Spinal cord (tissue), 10 donors: ENCODE results near the gene SEL1L2. TPM values are rescaled to one million over a fixed set of nuclear protein-coding genes. Genes with fewer than 3 reads are reported as not detected.

Experiments used
- DNase-seq, 6 donors: peaks; one replicate each; pipeline versions ENCODE4 v3.0.0 to v3.0.0-alpha.2; 2013 to 2015; ENCODE audit warnings: low spot score in 6 of 6, low read depth in 4 of 6
- H3K27ac ChIP-seq: one replicate; pipeline ENCODE4 v1.5.1; 2013; ENCODE audit warnings: low read depth, low read length, control low read depth
- H3K27me3 ChIP-seq: one replicate; pipeline ENCODE4 v1.6.1; 2013; ENCODE audit warnings: low read length; ENCODE audit not compliant: control insufficient read depth, insufficient read depth
- H3K36me3 ChIP-seq: one replicate; pipeline ENCODE4 v1.6.1; 2013; ENCODE audit warnings: low read length; ENCODE audit not compliant: control insufficient read depth, insufficient read depth
- H3K4me1 ChIP-seq: one replicate; pipeline ENCODE4 v1.6.1; 2013; ENCODE audit warnings: low read length; ENCODE audit not compliant: control insufficient read depth, insufficient read depth
- H3K4me3 ChIP-seq: one replicate; pipeline ENCODE4 v1.5.1; 2013; ENCODE audit warnings: low read depth, low read length, control low read depth
- H3K9me3 ChIP-seq: one replicate; pipeline ENCODE4 v1.6.1; 2013; ENCODE audit warnings: low read length; ENCODE audit not compliant: control insufficient read depth, insufficient read depth
- WGBS: methylation state at CpG from one replicate; pipeline ENCODE4 v1.1.5; 2013; ENCODE audit warnings: missing lambda C conversion rate; ENCODE audit not compliant: insufficient coverage; 5-methylcytosine and 5-hydroxymethylcytosine counted together
- polyA plus RNA-seq, 2 donors: library from polyadenylated mRNA; unstranded; fragments of 120-200 nt; gene quantifications; one replicate each; pipeline ENCODE4 v1.2.1, GENCODE V29; 2013; ENCODE audit not compliant: insufficient read length in 2 of 2
- total RNA-seq, 2 donors: library from RNA; depleted of rRNA in 1 of 2; stranded (reverse); fragments of 120-200 nt in 1 of 2; fragments of >200 nt in 1 of 2; gene quantifications; one replicate each; pipeline versions ENCODE4 v1.2.3 to v1.2.4, GENCODE V29; 2013 to 2014
- donor health status: healthy.

The SEL1L2 gene
- total and polyA plus RNA-seq, 4 donors: 0.21 to 0.22 TPM; not detected in 2

DNA sequence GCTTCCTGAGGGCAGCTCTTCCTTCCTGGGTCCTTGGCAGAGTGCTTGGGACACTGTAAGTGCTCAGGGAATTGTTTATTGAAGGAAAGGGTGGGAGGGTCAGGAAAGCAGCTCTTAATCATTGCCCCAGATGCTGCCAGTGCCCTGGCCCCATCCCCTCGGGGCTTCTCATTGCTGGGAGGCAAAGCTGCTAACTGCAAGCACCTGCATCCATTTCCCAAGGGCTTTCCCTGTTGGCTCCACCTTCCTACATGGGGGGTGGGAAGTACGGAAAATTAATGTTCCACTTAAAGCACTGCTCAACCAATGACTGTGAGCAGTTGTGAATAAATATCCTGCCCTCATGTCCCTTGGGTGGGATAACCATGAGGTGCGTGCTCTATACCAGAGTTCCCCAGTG lies 149.2 kb downstream of the SEL1L2 start:
- Histone ChIP-seq H3K4me3 (no peak overlapping the region), H3K36me3 (no peaks in the 10 kb centered on the region), H3K9me3 (no peaks in the 10 kb centered on the region), H3K27ac (no peak overlapping the region), H3K27me3 (no peaks in the 10 kb centered on the region), H3K4me1 (no peaks in the 10 kb centered on the region)
- 93% methylated on average over 1 of the region's 3 CpGs for whole genome bisulfite sequencing
- no peak for DNase-seq

DNA sequence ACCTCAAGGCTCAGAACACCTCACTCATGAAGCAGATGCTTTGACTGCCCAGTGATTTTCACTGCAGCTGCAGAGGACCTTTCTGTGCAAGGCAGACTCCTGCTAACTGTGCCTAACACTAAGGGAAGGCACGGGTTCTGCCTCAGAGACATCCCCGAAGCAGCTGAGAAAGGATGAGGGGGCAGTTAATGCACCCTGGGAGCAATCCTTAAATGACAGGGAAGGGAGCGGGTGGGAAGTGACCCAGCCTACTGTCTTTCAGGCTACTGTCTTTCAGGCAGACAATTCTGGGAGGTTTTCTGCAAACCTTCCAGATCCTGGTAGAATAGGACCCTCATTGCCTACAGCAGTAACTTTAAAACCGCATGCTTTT lies 150.3 kb downstream of the SEL1L2 start:
- Histone ChIP-seq H3K27ac (no peak overlapping the region), H3K4me1 (no peaks in the 10 kb centered on the region), H3K4me3 (no peak overlapping the region), H3K27me3 (no peaks in the 10 kb centered on the region), H3K9me3 (no peaks in the 10 kb centered on the region), H3K36me3 (no peaks in the 10 kb centered on the region)
- WGBS: 66% methylated on average over 4 of the region's 4 CpGs
- DNase-seq: no peak

DNA sequence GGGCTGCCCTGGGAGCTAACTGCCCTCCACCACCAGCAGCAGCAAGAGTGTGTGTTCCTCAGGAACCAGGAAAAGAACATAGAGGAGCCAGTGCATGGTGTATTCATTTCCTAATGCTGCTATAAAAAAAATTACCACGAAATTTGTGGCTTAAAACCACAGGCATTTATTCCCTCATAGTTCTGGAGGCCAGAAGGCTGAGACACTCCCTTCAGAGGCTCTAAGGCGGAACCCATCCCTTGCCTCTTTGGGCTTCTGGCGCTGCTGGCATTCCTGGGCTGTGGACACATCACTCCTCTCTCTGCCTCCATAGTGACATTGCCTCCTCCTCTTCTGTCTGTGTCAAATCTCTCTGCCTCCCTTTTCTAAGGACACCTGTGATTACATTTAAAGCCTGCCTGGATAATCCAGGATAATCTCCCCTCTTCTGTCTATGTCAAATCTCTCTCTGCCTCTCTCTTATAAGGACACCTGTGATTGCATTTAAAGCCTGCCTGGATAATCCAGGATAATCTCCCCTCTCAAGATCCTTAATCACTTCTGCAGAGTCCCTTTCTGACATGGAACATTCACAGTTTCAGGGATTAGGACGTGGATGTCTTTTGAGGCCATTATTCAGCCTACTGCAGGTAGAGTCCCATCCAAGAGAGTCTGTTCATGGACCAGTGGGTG lies 150.9 kb downstream of the SEL1L2 start:
- Histone ChIP-seq H3K9me3 (no peaks in the 10 kb centered on the region), H3K4me1 (no peaks in the 10 kb centered on the region), H3K4me3 (no peak overlapping the region), H3K36me3 (no peaks in the 10 kb centered on the region), H3K27me3 (no peaks in the 10 kb centered on the region), H3K27ac (no peak overlapping the region)
- WGBS: 83% methylated on average over 4 of the region's 4 CpGs
- peak in 1 of 6 donors; percentile 9 for DNase-seq

DNA sequence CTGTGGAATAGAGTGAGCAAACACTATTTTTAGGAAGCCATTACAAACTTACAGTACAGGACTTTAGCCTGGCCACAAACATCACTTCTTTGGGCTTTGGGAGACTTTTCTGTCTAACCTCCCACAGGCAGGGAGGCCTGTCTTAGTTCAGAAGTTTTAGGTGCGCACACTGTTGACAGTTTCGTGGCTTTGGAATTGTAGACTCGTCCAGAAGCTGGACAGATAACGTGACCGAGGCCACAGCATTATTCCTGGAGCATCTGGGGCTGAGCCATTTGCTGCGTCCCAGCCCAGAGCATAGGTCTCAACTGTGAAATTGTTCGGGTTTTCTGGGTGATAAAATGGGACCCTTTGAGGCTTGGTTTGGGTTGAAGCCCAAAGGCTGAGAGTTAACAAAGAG lies 151.8 kb downstream of the SEL1L2 start:
- Histone ChIP-seq H3K4me3 (no peak overlapping the region), H3K27me3 (no peaks in the 10 kb centered on the region), H3K27ac (no peak overlapping the region), H3K9me3 (no peaks in the 10 kb centered on the region), H3K4me1 (no peaks in the 10 kb centered on the region), H3K36me3 (no peaks in the 10 kb centered on the region)
- no peak for DNase-seq
- WGBS: 87% methylated on average over 7 of the region's 7 CpGs

DNA sequence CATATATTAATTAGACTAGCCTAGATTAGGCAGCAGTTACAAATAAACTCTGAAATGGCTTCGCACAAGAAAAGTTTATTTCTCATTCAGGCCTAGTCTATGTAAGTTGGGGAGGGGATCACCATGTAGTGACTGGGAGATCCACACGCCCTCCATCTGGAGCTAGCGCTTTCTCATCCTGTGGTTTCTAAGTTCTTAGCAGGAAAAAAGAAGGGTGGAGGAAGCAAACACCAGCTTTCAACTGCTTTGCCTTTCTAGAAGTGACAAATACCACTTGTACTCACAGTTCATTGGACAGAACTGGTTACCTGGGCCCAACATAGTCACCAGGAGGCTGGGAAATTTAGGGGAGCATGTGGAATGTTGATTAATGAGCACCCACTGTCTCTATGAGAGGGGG lies 158.9 kb downstream of the SEL1L2 start:
- Histone ChIP-seq H3K36me3 (no peaks in the 10 kb centered on the region), H3K27me3 (no peaks in the 10 kb centered on the region), H3K4me1 (no peaks in the 10 kb centered on the region), H3K27ac (no peak overlapping the region), H3K4me3 (no peak overlapping the region), H3K9me3 (no peaks in the 10 kb centered on the region)
- WGBS: 94% methylated on average over 2 of the region's 3 CpGs
- DNase-seq: no peak

DNA sequence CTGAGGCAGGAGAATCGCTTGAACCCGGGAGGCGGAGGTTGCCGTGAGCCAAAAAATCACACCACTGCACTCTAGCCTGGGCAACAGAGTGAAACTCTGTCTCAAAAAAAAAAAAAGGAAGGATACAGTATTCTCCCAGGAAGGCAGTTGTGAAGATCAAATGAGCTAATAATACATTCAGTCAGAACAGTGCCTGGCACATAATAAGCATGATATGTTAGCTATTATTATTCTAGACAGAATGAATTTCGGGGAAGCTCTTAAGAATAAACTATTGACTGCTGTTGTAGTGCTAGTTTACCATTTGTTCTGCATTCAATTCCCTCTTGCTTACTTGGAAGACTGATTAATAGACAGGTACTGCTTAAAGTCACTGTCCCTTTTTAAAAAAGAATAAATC lies 164.9 kb downstream of the SEL1L2 start:
- Histone ChIP-seq H3K27me3 (no peaks in the 10 kb centered on the region), H3K4me1 (no peaks in the 10 kb centered on the region), H3K36me3 (no peaks in the 10 kb centered on the region), H3K27ac (no peak overlapping the region), H3K9me3 (no peaks in the 10 kb centered on the region), H3K4me3 (no peak overlapping the region)
- DNase-seq: peak in 1 of 6 donors; percentile 23
- WGBS: no CpG with 5 or more reads among the region's 5 CpGs

DNA sequence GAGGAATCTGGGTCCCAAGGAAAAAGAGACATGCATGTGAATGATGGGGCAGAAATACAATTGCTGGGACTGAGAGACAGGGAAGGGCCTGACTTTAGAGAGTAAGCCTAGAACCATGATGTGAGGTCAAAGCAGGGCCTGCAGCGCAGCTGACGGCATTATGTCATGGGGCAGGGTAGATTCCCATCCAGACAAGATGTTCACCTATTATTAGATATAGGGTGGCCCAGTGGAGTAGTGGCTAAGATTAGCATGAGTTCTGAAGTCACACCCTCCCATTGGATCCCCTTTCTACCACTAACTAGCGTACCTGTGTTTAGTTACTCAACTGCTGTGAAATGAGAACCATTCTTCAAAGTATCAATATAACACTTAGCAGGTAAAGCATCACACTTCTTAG lies 166.0 kb downstream of the SEL1L2 start:
- no peak overlapping the region for H3K4me3 ChIP-seq
- no peaks in the 10 kb centered on the region for H3K27me3 ChIP-seq
- no CpG with 5 or more reads among the region's 3 CpGs for whole genome bisulfite sequencing
- H3K4me1 ChIP-seq: no peaks in the 10 kb centered on the region
- H3K36me3 ChIP-seq: no peaks in the 10 kb centered on the region
- no peak overlapping the region for H3K27ac ChIP-seq
- H3K9me3 ChIP-seq: no peaks in the 10 kb centered on the region
- no peak for DNase-seq

DNA sequence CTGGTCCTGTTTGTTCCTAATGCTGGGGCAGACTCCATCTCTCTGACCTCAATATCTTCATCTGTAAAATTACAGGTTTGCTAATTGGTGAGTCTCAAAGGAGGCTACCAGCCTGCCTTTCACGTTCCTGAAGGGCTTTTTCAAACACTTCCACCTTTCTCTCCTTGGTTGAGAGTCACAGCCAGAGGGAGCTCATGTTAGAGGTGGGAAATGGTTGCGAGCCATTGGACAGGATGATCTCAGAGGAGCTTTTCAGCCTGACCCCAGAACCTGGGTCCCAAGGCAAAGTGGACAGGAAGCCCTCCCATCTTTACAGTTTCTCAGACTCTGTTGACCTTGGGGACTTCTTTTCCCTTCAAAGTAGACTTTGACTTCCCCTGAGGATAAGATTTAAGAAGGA lies 168.0 kb downstream of the SEL1L2 start:
- DNase-seq: no peak
- H3K36me3 ChIP-seq: peaks cover 3% of the 10 kb centered on the region
- WGBS: no CpG with 5 or more reads among the region's 2 CpGs
- no peaks in the 10 kb centered on the region for H3K4me1 ChIP-seq
- no peaks in the 10 kb centered on the region for H3K9me3 ChIP-seq
- H3K27me3 ChIP-seq: no peaks in the 10 kb centered on the region
- H3K27ac ChIP-seq: no peak overlapping the region
- H3K4me3 ChIP-seq: no peak overlapping the region

DNA sequence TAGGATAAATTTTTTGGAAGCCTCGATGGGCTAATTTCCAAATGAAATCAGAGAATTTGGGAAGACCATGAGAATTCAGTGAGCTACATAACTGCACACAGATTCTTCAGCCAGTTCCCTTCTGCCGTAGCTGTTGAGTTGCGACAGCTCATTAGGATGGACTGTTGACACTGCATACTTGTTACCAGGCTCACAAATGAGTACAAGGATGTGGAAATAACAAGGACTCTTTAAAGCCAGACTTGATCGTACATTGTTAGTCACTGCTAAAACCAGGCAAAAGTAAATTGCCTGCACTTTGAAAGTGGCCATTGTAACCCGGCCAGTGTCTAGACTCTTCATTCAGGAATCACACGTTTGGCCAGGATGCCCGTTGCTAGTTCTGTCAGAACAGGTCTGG lies 168.5 kb downstream of the SEL1L2 start:
- Histone ChIP-seq H3K4me1 (no peaks in the 10 kb centered on the region), H3K27me3 (no peaks in the 10 kb centered on the region), H3K4me3 (no peak overlapping the region), H3K36me3 (peaks cover 3% of the 10 kb centered on the region), H3K27ac (no peak overlapping the region), H3K9me3 (no peaks in the 10 kb centered on the region)
- 62% methylated on average over 5 of the region's 7 CpGs for WGBS
- no peak for DNase-seq

DNA sequence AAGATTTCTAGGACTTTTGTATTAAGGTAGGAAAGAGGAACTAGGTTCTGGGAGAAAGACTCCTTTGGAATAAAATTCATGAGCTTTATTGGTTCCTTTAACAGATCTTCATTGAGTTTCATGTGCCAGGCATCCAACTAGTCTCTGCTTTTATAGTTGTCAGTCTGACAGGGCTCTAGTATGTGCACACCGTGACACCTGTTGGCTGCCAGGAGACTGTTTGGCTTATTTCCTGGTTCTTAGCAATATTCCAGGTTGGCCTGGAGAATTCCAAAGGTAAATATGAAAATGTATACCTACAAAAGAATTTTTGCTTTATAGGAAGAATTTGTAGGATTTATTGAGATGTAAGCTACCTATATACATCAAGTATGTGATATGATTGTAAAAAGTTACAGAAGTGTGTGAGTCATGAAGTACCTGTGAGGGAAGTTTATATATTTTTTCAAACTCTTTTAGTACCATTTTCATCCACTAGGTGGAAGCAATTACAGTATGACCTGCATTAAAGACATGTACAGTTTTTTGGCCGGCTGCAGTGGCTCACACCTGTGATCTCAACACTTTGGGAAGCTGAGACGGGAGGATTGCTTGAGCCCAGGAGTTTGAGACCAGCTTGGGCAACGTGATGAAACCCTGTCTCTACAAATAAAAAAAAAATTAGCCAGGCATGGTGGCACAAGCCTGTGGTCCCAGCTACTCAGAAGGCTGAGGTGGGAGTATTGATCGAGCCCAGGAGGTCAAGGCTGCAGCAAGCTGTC lies 170.3 kb downstream of the SEL1L2 start:
- DNase-seq: peak; percentile 33 to 91 (median 48)
- 50% methylated on average over 3 of the region's 5 CpGs for WGBS
- Histone ChIP-seq H3K27ac (no peak overlapping the region), H3K9me3 (no peaks in the 10 kb centered on the region), H3K4me1 (no peaks in the 10 kb centered on the region), H3K27me3 (no peaks in the 10 kb centered on the region), H3K4me3 (no peak overlapping the region), H3K36me3 (peaks cover 3% of the 10 kb centered on the region)
